ENCODE measurements around the gene DOCK11. TPM values are rescaled to one million over a fixed set of nuclear protein-coding genes. Genes with fewer than 3 reads are reported as not detected.

The DOCK11 gene
- polyA plus RNA-seq, 1 experiment: 26.4 TPM

DNA sequence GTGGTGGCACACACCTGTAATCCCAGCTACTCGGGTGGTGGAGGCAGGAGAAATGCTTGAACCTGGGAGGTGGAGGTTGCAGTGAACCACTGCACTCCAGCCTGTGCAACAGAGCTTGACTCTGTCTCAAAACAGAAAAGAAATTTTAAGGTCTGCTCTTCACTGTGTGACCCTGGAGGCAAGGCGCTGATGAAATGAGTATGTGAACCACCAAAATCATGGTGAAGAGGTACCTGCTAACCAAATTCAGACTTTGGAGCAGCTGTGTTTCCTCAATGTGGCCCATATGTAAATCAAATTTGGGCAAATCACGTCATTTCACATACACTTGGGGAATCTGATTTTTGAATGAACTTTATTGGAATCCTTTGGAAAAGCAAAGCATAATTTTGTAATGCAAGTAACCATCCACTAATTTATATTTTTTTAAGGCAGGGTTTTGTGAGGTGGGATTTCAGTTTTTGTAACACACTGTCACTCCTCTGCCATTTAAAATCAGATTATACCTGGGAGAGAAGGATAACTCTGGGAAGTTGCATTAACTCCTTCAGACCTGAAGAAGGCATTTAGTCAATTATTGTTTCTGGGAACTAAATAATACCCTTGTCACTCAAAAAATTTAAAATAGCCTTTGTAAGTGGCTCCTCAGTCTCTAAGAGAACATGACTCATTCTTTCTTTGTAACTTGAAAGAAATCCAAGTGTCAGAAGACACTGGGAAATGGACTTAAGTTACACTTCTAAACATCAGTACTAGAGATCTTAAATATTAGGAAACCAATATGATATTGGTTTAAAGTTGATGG is 24.0 kb downstream of the DOCK11 start:
- CTCF ChIA-PET: no interaction called here
- POLR2A ChIA-PET: no interaction called here
- Histone ChIP-seq H3K9me3 (ENCODE audit: control insufficient read depth, insufficient read depth, low read length) (no peaks in the 10 kb centered on the region), H3K4me3 (ENCODE audit: low read depth, low read length) (no peak overlapping the region), H3K27ac (ENCODE audit: low read depth, low read length) (peak overlapping the region; percentile 79), H3K27me3 (ENCODE audit: control insufficient read depth, insufficient read depth, low read length) (no peaks in the 10 kb centered on the region)
- TF ChIP-seq, protein P1, sequence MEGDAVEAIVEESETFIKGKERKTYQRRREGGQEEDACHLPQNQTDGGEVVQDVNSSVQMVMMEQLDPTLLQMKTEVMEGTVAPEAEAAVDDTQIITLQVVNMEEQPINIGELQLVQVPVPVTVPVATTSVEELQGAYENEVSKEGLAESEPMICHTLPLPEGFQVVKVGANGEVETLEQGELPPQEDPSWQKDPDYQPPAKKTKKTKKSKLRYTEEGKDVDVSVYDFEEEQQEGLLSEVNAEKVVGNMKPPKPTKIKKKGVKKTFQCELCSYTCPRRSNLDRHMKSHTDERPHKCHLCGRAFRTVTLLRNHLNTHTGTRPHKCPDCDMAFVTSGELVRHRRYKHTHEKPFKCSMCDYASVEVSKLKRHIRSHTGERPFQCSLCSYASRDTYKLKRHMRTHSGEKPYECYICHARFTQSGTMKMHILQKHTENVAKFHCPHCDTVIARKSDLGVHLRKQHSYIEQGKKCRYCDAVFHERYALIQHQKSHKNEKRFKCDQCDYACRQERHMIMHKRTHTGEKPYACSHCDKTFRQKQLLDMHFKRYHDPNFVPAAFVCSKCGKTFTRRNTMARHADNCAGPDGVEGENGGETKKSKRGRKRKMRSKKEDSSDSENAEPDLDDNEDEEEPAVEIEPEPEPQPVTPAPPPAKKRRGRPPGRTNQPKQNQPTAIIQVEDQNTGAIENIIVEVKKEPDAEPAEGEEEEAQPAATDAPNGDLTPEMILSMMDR (IDR thresholded peaks at IDR 0.05; ENCODE audit: low read depth, low read length): no peak
- DNase-seq (ENCODE audit: low read depth, low spot score): no peak

DNA sequence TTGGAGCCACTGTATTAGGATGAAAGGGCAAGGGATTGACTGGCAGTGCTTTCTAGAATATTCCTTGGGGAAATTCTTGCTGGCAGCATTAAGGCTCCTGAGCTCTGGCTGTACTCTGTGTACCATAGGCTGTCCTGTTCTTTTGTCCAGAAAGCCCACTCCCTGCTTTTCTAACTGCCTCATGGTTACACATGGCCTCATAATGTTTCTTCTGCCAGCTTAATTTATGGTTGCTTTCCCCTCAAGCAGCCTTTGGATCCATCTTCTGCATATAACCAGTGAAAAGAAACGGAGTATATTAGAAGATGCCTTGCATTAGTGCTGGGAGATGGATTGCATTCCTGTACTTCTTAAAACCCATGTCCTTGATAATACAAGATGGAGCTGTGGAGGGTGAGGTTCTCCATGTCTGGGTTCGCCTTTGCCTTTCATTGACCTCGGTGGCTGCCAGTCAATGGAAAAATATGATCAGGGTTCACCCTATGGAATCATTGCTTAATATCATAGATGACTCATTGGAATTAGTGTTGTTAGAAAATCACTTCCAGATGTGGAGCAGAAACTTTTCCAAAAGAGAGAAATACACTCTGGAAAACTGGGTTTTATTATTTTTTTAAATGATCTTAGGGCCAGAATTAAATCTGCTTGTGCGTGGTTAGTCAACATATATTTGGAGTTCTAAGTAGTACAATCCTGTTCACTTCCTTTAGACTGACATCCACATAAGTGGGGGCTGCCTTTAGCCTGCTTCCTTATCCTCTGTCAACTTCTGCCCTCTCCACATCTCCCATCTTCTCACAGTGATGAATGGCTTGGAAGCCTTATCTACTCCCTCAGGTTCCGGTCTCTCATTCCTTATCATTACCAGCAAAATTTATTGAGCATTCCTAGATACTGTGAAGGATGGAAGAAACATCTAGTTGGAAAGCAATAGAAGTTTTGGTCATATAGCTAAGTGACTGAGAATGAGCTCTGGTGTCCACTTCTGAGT is 24.9 kb downstream of the DOCK11 start:
- no peaks in the 10 kb centered on the region for H3K9me3 ChIP-seq (ENCODE audit: control insufficient read depth, insufficient read depth, low read length)
- ChIA-PET POLR2A (interaction anchor here (0.7 to 1.3 kb wide), 2 partner anchors 24 to 25 kb away, joined by 3 to 4 read pairs; partner anchors contain the start of gene DOCK11), CTCF (no interaction called here)
- no peak overlapping the region for H3K4me3 ChIP-seq (ENCODE audit: low read depth, low read length)
- TF ChIP-seq, protein P1 (IDR thresholded peaks at IDR 0.05; ENCODE audit: low read depth, low read length): no peak
- no peaks in the 10 kb centered on the region for H3K27me3 ChIP-seq (ENCODE audit: control insufficient read depth, insufficient read depth, low read length)
- H3K27ac ChIP-seq (ENCODE audit: low read depth, low read length): peak overlapping the region; percentile 84
- peak; percentile 38 for DNase-seq (ENCODE audit: low read depth, low spot score)

DNA sequence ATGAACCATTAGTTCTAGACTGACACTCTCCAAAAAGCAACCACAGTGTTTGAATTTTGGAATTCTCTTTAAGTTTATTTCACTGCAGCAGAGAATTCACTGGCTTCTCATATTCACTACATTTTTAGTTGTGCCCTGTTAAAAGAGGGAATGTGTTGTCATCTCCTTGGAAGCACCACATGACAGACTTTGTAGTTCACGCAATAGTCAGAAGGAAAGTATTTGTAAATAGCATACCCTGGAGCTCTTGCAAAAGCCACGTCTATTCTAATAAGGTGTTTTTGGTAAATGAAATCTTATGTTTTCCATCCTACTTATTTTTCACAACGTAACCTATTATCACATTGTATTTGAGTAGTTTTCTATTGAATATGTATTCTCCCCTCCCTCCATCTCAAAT is 25.8 kb downstream of the DOCK11 start:
- Histone ChIP-seq H3K27ac (ENCODE audit: low read depth, low read length) (peak overlapping the region; percentile 84), H3K27me3 (ENCODE audit: control insufficient read depth, insufficient read depth, low read length) (no peaks in the 10 kb centered on the region), H3K4me3 (ENCODE audit: low read depth, low read length) (no peak overlapping the region), H3K9me3 (ENCODE audit: control insufficient read depth, insufficient read depth, low read length) (no peaks in the 10 kb centered on the region)
- TF ChIP-seq, protein P1 (IDR thresholded peaks at IDR 0.05; ENCODE audit: low read depth, low read length): no peak
- ChIA-PET CTCF (no interaction called here), POLR2A (interaction anchor here (0.7 to 1.3 kb wide), 2 partner anchors 25 to 26 kb away, joined by 3 to 4 read pairs; partner anchors contain the start of gene DOCK11)
- DNase-seq (ENCODE audit: low read depth, low spot score): peak; percentile 33

DNA sequence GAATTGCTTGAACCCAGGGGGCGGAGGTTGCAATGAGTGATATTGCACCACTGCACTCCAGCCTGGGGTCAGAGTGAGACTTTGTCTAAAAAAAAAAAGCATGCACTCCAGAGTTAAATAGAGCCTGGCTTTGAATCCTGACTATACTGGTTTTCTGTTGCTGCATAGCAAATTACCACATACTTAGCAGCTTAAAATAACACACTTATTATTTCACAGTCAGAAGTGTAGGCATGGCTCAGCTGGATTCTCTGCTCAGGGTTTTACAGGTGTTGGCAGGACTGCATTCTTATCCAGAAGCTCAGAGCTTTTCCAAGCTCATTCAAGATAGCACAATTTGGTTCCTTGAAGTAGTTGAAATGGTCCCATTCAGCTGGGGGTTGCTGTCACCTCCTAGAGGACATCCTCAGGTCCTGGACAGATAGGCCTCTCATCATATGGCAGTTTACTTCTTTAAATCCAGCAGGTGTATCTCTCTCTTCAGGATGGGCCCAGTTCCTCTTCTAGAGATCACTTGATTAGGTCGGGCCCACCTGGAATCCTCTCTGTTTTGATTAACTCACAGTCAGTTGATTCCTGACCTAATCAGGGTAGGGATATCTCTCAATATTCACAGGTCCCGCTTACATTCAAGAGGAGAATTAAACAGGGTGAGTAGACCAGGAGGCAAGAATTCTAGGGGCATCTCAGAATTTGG is 26.8 kb downstream of the DOCK11 start:
- ChIA-PET POLR2A (no interaction called here), CTCF (interaction anchor here (0.6 kb wide), 1 partner anchor 79 kb away, joined by 10 read pairs; no protein-coding TSS in a partner anchor)
- H3K4me3 ChIP-seq (ENCODE audit: low read depth, low read length): no peak overlapping the region
- DNase-seq (ENCODE audit: low read depth, low spot score): no peak
- H3K27ac ChIP-seq (ENCODE audit: low read depth, low read length): no peak overlapping the region
- H3K27me3 ChIP-seq (ENCODE audit: control insufficient read depth, insufficient read depth, low read length): no peaks in the 10 kb centered on the region
- no peaks in the 10 kb centered on the region for H3K9me3 ChIP-seq (ENCODE audit: control insufficient read depth, insufficient read depth, low read length)
- TF ChIP-seq, protein P1 (IDR thresholded peaks at IDR 0.05; ENCODE audit: low read depth, low read length): no peak

All from AG04450 (cell line).